Caco-2 (cell line): ENCODE data around the gene TRPT1. TPM values are rescaled to one million over a fixed set of nuclear protein-coding genes. Genes with fewer than 3 reads are reported as not detected.
A peak's percentile ranks its signal among the peaks of the same experiment; 100 is the strongest.

ENCODE experiments used
- BruUV-seq: library from RNA; stranded (reverse); fragments of 400-500 nt; replicated peaks from 2 replicates; lab custom pipeline; 2021; lab: Mats Ljungman, UMichigan
- CTCF ChIA-PET: fragments of 300-600 bp; sonication (Branson Sonifier 250); formaldehyde crosslinking; loops from one replicate; lab custom pipeline; 2022; ENCODE audit warnings: antibody characterized with exemption; lab: Charles Lee
- POLR2A ChIA-PET: fragments of 300-600 bp; sonication (Branson Sonifier 250); formaldehyde crosslinking; loops from one replicate; lab custom pipeline; 2022; ENCODE audit warnings: antibody characterized with exemption; lab: Charles Lee
- DNase-seq, 2 experiments: peaks; one replicate each; pipeline versions ENCODE4 v3.0.0 to v3.0.0-alpha.2; 2020 to 2022
- H3K27me3 ChIP-seq: replicated peaks from 2 replicates; pipeline ENCODE4 v1.6.0; 2011; ENCODE audit warnings: low read length; ENCODE audit not compliant: control insufficient read depth, insufficient read depth
- H3K36me3 ChIP-seq: 2 replicates; pipeline ENCODE4 v1.5.1; 2011; ENCODE audit warnings: low read length; ENCODE audit not compliant: control insufficient read depth, insufficient read depth
- H3K4me1 ChIP-seq: fragments of 250-450 bp; sonication (Bioruptor Pico); 2 replicates; pipeline ENCODE4 v1.5.1; 2020; ENCODE audit warnings: mild to moderate bottlenecking
- H3K4me3 ChIP-seq: 2 replicates; pipeline ENCODE4 v1.5.1; 2011; ENCODE audit warnings: low read depth, mild to moderate bottlenecking, control low read depth, low read length
- H3K9me3 ChIP-seq: fragments of 250-450 bp; sonication (Bioruptor Pico); 2 replicates; pipeline ENCODE4 v1.5.1; 2020; ENCODE audit warnings: mild to moderate bottlenecking, moderate library complexity
- H3K27ac Mint-ChIP-seq: one replicate; pipeline ENCODE4 v1.8.0; 2022; ENCODE audit warnings: mixed read lengths; ENCODE audit not compliant: unreplicated experiment
- H3K27me3 Mint-ChIP-seq: one replicate; pipeline ENCODE4 v1.8.0; 2022; ENCODE audit warnings: mixed read lengths; ENCODE audit not compliant: insufficient read depth, unreplicated experiment
- H3K36me3 Mint-ChIP-seq: one replicate; pipeline ENCODE4 v1.8.0; 2022; ENCODE audit warnings: mild to moderate bottlenecking, mixed read lengths; ENCODE audit not compliant: insufficient read depth, unreplicated experiment
- H3K4me1 Mint-ChIP-seq: one replicate; pipeline ENCODE4 v1.8.0; 2022; ENCODE audit warnings: low read depth, mixed read lengths; ENCODE audit not compliant: unreplicated experiment
- H3K4me3 Mint-ChIP-seq: one replicate; pipeline ENCODE4 v1.8.0; 2022; ENCODE audit warnings: mild to moderate bottlenecking, moderate library complexity, mixed read lengths; ENCODE audit not compliant: unreplicated experiment
- H3K9me3 Mint-ChIP-seq: one replicate; pipeline ENCODE4 v1.8.0; 2022; ENCODE audit warnings: mixed read lengths; ENCODE audit not compliant: unreplicated experiment
- CTCF ChIP-seq, 2 experiments: fragments of 200-600 bp in 1 of 2; IDR thresholded peaks; 1 replicate in 1 of 2; 2 replicates in 1 of 2; pipeline versions ENCODE4 v1.5.1 to v1.8.0; 2011 to 2022; ENCODE audit warnings: antibody characterized with exemption in 1 of 2, control low read depth in 1 of 2, inconsistent platforms in 1 of 2, low read depth in 1 of 2, low read length in 1 of 2, mild to moderate bottlenecking in 1 of 2, moderate library complexity in 1 of 2; ENCODE audit not compliant: insufficient read depth in 1 of 2, severe bottlenecking in 1 of 2, unreplicated experiment in 1 of 2
- intact Hi-C: fragments of 100-400 bp; cut with micrococcal nuclease; formaldehyde crosslinking; loops from one replicate; pipeline ENCODE4 v1.10.0; 2022; ENCODE audit not compliant: unreplicated experiment
- total RNA-seq: library from RNA; stranded (reverse); gene quantifications from 2 replicates; pipeline ENCODE4 v1.2.3, GENCODE V29; 2022

The TRPT1 gene
- total RNA-seq, 1 experiment from 2014 or later, result 32.1 TPM

- H3K9me3 Mint-ChIP-seq, result no peaks in the 10 kb centered on the region
- intact Hi-C loops, result no loop called here
- peak overlapping the region; percentile 99 for H3K4me3 ChIP-seq
- peak in 1 of 2 experiments; percentile 45 for DNase-seq
- H3K4me1 ChIP-seq, result peaks cover 25% of the 10 kb centered on the region
- BruUV-seq, result no TSS peak
- H3K4me1 Mint-ChIP-seq, result no peaks in the 10 kb centered on the region
- no peaks in the 10 kb centered on the region for H3K9me3 ChIP-seq
- H3K27me3 Mint-ChIP-seq, result no peaks in the 10 kb centered on the region
- ChIA-PET POLR2A (interaction anchor here (0.6 to 1.3 kb wide), 2 partner anchors 17 to 39 kb away, joined by 3 to 7 read pairs; partner anchors contain the start of gene STIP1), CTCF (no interaction called here)
- no peaks in the 10 kb centered on the region; the same call in 1 of the 2 replicates for H3K36me3 ChIP-seq
- peaks cover 18% of the 10 kb centered on the region for H3K36me3 Mint-ChIP-seq
- H3K4me3 Mint-ChIP-seq, result peak overlapping the region; percentile 81
- no peak for TF ChIP-seq CTCF (IDR thresholded peaks at IDR 0.05; ENCODE audit: insufficient read depth in 1 of 2, low read depth in 1 of 2, low read length in 1 of 2, severe bottlenecking in 1 of 2, unreplicated experiment in 1 of 2)
- H3K27me3 ChIP-seq, result no peaks in the 10 kb centered on the region
- peak overlapping the region; percentile 39 for H3K27ac Mint-ChIP-seq
Observed at GRCh38 chr11:64224891-64225607, 937 bp downstream of the TRPT1 start.

DNA sequence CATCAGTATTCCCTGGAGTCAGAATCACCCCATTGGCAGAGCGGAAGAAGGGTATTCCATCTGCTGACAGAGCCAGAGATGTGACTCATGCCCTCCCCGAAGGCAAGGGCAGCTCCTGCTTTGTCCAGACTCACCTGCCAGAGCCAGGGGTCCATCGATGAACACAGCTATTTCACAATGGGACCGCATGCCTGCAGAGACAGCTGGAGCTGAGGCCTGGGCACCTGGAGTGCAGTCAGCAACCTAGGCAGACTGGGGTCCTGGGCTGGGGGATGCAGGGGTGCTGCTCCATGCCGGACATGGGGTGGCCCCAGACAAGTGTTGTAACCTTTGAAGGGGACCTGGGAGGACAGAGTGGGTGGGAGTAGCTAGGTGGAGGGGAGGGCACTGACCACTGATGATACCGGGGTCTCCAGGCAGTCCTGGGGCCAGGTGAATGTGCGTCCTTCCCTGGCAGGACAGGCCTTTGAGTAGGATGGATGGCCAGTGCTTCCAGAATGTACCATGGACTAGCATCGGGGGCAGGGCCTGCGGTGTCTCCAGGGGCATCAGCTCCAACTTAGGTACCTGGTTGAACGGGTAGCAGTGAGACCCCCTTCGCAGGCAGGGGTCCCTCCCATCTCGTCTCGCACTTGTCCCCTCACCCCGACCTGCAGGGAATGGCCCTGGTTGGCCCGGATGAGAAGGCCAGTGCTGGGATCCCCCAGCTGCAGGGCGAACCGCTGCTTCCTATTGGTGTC is 1.7 kb downstream of the TRPT1 start:
- Histone ChIP-seq H3K27me3 (no peaks in the 10 kb centered on the region), H3K4me3 (no peak overlapping the region), H3K4me1 (peaks cover 19% of the 10 kb centered on the region), H3K36me3 (no peaks in the 10 kb centered on the region; the same call in 1 of the 2 replicates), H3K9me3 (no peaks in the 10 kb centered on the region)
- Mint-ChIP-seq H3K27ac (no peak overlapping the region), H3K4me3 (peak overlapping the region; percentile 81), H3K9me3 (no peaks in the 10 kb centered on the region), H3K4me1 (no peaks in the 10 kb centered on the region), H3K27me3 (no peaks in the 10 kb centered on the region), H3K36me3 (peaks cover 13% of the 10 kb centered on the region)
- TF ChIP-seq CTCF (IDR thresholded peaks at IDR 0.05; ENCODE audit: insufficient read depth in 1 of 2, low read depth in 1 of 2, low read length in 1 of 2, severe bottlenecking in 1 of 2, unreplicated experiment in 1 of 2), result no peak
- peak in 1 of 2 experiments; percentile 40 for DNase-seq
- BruUV-seq, result no TSS peak
- intact Hi-C loops, result no loop called here
- POLR2A ChIA-PET, result no interaction called here
- CTCF ChIA-PET, result interaction anchor here (1.1 kb wide), 1 partner anchor 39 kb away, joined by 3 read pairs; the partner anchor contains the start of gene STIP1

- DNase-seq, result no peak
- H3K27me3 ChIP-seq, result no peaks in the 10 kb centered on the region
- ChIA-PET POLR2A (no interaction called here), CTCF (interaction anchor here (0.6 to 1.1 kb wide), 2 partner anchors 18 to 37 kb away, joined by 3 to 8 read pairs; partner anchors contain the start of gene STIP1)
- H3K36me3 Mint-ChIP-seq, result peaks cover 13% of the 10 kb centered on the region
- H3K27ac Mint-ChIP-seq, result no peak overlapping the region
- no TSS peak for BruUV-seq
- intact Hi-C loops, result no loop called here
- H3K36me3 ChIP-seq, result no peaks in the 10 kb centered on the region; the same call in 1 of the 2 replicates
- H3K27me3 Mint-ChIP-seq, result no peaks in the 10 kb centered on the region
- H3K9me3 Mint-ChIP-seq, result no peaks in the 10 kb centered on the region
- TF ChIP-seq CTCF (IDR thresholded peaks at IDR 0.05; ENCODE audit: insufficient read depth in 1 of 2, low read depth in 1 of 2, low read length in 1 of 2, severe bottlenecking in 1 of 2, unreplicated experiment in 1 of 2), result no peak
- no peak overlapping the region for H3K4me3 Mint-ChIP-seq
- H3K4me1 ChIP-seq, result peaks cover 14% of the 10 kb centered on the region
- no peak overlapping the region for H3K4me3 ChIP-seq
- H3K9me3 ChIP-seq, result no peaks in the 10 kb centered on the region
- no peaks in the 10 kb centered on the region for H3K4me1 Mint-ChIP-seq
Observed at GRCh38 chr11:64223001-64223651, 2.9 kb downstream of the TRPT1 start.
